GM10266 (cell line): ENCODE results near the gene CFAP97.
"Not testable (repeated sequence)": the region's sequence is repeated elsewhere in the genome, so short reads cannot be mapped to it uniquely, and the experiment has no call there.

ENCODE experiments used
- DNase-seq: peaks from one replicate; pipeline ENCODE4 v3.0.0; 2012; ENCODE audit errors: extremely low spot score
- TF ChIP-seq, protein P1 (sequence below): IDR thresholded peaks from 2 replicates; pipeline ENCODE4 v1.5.1; 2012; ENCODE audit warnings: mild to moderate bottlenecking, low read depth; ENCODE audit not compliant: control insufficient read depth, insufficient read depth; ENCODE audit errors: missing control alignments

CFAP97 gene

DNA sequence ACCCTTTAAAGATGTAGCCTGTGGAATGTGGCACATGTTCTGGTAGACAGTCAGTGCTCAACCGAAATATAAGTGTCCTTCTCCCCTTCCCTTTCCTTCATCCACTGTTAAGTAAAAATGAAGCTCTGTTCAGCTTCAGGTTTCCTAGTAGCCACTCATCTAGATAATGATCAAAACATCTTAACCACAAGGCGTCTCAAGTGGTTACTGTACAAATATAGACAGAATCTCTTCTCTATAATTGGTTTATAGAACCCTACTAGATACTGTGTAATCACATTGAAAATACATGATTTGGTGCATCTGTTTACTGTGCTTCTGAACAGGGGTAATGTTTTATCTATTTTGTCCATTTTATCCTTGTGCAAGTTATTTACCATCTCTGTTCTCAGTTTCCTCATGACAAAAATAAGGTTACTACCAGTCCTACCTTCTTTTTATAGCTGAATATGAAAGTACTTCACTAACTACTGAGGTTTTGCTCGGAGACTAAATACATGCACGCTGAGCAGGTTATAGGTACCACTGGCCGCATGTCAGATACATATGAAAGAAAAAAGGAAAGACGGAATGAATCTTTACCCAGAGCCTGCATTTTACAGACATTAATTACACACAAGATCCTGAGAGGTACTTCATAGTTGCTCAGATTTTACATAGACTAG is 81.0 kb downstream of the CFAP97 start:
- TF ChIP-seq, protein P1, sequence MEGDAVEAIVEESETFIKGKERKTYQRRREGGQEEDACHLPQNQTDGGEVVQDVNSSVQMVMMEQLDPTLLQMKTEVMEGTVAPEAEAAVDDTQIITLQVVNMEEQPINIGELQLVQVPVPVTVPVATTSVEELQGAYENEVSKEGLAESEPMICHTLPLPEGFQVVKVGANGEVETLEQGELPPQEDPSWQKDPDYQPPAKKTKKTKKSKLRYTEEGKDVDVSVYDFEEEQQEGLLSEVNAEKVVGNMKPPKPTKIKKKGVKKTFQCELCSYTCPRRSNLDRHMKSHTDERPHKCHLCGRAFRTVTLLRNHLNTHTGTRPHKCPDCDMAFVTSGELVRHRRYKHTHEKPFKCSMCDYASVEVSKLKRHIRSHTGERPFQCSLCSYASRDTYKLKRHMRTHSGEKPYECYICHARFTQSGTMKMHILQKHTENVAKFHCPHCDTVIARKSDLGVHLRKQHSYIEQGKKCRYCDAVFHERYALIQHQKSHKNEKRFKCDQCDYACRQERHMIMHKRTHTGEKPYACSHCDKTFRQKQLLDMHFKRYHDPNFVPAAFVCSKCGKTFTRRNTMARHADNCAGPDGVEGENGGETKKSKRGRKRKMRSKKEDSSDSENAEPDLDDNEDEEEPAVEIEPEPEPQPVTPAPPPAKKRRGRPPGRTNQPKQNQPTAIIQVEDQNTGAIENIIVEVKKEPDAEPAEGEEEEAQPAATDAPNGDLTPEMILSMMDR, result no peak
- DNase-seq, result peak; percentile 33

DNA sequence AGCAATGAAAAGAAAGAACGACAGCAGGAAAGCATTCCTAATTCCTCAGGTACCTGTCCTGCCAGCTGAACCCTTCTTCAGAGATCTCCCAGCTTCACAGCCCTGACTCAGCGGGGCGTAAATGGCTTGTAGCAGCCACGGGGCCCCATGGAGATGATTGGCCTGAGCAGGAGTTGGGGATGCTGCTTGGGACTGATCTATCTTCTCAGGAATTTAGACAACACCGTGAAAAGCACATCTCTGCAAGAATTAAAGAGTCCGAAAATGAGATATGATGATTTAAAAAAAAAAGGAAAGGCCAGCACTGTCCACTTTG is 83.2 kb downstream of the CFAP97 start:
- no peak for DNase-seq
- TF ChIP-seq, protein P1, result no peak

DNA sequence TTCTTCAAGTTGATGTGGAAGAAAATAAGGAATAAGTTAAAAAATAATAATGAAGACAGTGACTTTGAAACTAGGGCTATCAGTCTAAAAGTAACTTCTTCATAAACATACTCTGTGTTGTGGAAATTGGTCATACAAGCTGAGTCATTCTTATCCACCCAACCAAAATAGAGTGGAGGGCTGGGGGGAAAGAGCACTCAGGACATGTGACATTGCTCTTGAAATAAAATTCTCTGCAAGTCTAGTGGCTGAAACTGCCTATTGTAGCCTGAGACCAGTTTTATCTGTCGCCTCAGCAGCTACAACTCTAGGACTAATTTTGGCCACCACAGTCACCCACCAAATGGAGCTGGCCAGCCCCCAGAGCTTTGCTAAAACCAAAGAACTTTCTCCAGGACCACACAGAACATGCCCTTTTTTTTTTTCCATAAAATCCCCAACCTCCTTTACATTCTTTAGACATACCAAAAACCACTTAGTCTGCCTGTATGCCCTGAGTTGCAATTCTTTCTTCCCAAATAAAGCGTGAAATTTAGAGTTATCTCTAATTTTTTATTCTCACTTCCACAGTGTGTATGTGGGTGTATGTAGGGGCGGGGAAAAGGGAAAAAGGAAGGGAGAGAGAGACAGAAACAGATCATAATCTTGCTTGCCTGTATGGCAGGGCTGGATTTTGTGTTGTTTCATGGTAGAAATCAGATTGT is 83.7 kb downstream of the CFAP97 start:
- TF ChIP-seq, protein P1, result no peak
- no peak for DNase-seq

DNA sequence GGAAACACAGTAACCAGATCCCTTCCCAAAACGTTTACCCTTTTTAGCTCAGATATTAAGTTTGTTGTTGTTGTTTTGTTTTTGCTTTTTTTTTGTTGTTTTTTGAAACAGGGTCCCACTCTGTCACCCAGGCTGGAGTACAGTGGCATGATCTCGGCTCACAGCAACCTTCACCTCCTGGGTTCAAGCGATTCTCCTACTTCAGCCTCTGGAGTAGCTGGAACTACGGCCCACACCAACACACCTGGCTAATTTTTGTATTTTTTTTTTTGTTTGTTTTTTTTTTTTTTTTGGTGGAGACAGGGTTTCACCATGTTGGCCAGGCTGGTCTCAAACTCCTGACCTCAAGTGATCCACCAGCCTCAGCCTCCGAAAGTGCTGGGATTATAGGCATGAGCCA is 84.3 kb downstream of the CFAP97 start:
- not testable (repeated sequence) for DNase-seq

DNA sequence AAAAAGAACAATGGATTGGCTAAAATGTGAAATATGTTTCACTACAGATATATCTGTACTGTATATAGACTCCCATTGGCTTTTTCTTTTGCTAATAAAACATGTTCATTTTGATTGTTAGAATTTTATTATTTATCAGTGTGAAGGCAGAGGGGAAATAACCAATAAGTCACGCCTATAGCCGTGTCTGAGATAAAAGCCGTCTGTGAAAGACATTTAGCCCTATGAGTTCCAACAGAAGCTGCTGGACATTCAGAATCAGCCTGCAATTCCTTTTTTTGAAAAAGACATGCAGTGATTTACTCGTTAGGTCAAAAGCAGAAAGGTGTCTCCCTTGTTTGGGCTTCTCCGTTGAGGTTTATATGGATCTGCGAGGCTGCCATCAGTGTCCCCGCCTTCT is 84.9 kb downstream of the CFAP97 start:
- TF ChIP-seq, protein P1, result no peak
- DNase-seq, result no peak

DNA sequence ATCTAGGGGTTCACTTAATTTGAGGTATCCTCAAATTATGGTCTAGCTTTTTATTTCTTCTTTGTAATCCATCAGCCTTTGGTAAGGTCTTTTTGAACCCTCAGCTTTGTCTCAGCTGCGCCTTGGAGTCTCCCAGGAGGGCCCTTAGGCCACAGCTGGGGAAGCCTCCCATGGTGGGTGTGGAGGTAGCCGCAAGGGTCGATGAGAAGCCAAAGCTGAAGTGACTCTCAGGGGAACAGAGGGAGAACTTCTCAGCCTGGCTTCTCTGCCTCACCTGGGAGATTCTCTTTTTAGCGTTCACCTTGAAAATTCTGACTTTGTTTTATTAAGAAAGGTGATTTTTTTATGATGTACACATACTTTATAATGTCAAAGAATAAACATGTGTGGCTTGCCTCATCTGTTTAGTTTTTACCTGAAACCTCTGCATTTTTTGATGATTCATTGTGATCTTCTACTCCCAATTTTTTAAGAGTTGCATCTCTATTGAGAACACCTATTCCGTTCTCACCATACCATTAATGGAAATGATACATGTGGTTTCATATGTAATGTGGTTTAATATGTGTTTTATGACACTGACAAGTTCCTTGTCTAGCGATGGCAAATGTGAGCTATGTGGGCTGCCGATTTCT is 86.4 kb downstream of the CFAP97 start:
- no peak for DNase-seq

DNA sequence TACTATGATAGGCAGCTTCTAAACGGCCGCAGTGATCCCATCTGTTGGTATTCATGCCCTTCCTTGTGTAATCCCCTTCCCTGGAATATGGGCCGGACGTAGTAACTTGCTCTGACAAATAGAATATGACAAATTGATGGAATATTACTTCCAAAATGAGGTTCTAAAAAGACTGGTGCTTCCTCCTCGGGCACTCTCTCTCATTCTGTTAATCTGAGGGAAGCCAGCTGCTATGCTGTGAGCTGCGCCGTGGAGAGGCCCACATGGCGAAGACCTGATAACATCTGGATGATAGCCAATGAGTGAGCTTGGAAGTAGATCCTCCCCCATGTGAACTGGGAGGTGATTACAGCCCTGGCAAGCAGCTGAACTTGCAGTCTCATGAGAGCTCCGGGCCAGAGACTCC is 88.0 kb downstream of the CFAP97 start:
- TF ChIP-seq, protein P1, result no peak
- DNase-seq, result no peak

More for the DNA sequence above, 86.4 kb downstream of the CFAP97 start:
- TF ChIP-seq, protein P1, result no peak
